ENCODE measurements around the gene WDR1.
A peak's percentile ranks its signal among the peaks of the same experiment; 100 is the strongest.

WDR1 gene

GRCh38 chr4:10075953-10076391 is 40.6 kb downstream of the WDR1 start:
- no peak for TF ChIP-seq CTCF (IDR thresholded peaks at IDR 0.05; ENCODE audit: control insufficient read depth, insufficient read depth, low read depth, low read length, missing control alignments)
- no peak overlapping the region for H3K4me3 ChIP-seq (ENCODE audit: control insufficient read depth, low read depth, low read length)
- DNase-seq (ENCODE audit: low read depth) = no peak

GRCh38 chr4:10075158-10075863 is 41.3 kb downstream of the WDR1 start:
- TF ChIP-seq CTCF (IDR thresholded peaks at IDR 0.05; ENCODE audit: control insufficient read depth, insufficient read depth, low read depth, low read length, missing control alignments) = no peak
- no peak overlapping the region for H3K4me3 ChIP-seq (ENCODE audit: control insufficient read depth, low read depth, low read length)
- DNase-seq (ENCODE audit: low read depth) = no peak

- DNase-seq (ENCODE audit: low read depth) = no peak
- peak; percentile 70 for TF ChIP-seq CTCF (IDR thresholded peaks at IDR 0.05; ENCODE audit: control insufficient read depth, insufficient read depth, low read depth, low read length, missing control alignments)
- H3K4me3 ChIP-seq (ENCODE audit: control insufficient read depth, low read depth, low read length) = no peak overlapping the region
Observed at GRCh38 chr4:10074767-10075105, 41.9 kb downstream of the WDR1 start.

- no peak for TF ChIP-seq CTCF (IDR thresholded peaks at IDR 0.05; ENCODE audit: control insufficient read depth, insufficient read depth, low read depth, low read length, missing control alignments)
Observed at GRCh38 chr4:10074076-10074766, 42.4 kb downstream of the WDR1 start.

GRCh38 chr4:10072420-10073017 is 44.1 kb downstream of the WDR1 start:
- no peak overlapping the region for H3K4me3 ChIP-seq (ENCODE audit: control insufficient read depth, low read depth, low read length)
- DNase-seq (ENCODE audit: low read depth) = no peak
- TF ChIP-seq CTCF (IDR thresholded peaks at IDR 0.05; ENCODE audit: control insufficient read depth, insufficient read depth, low read depth, low read length, missing control alignments) = no peak

More at GRCh38 chr4:10074076-10074766, 42.4 kb downstream of the WDR1 start:
- H3K4me3 ChIP-seq (ENCODE audit: control insufficient read depth, low read depth, low read length) = no peak overlapping the region
- DNase-seq (ENCODE audit: low read depth) = no peak

GRCh38 chr4:10069075-10069642 is 47.4 kb downstream of the WDR1 start:
- H3K4me3 ChIP-seq (ENCODE audit: control insufficient read depth, low read depth, low read length) = no peak overlapping the region
- TF ChIP-seq CTCF (IDR thresholded peaks at IDR 0.05; ENCODE audit: control insufficient read depth, insufficient read depth, low read depth, low read length, missing control alignments) = no peak
- no peak for DNase-seq (ENCODE audit: low read depth)

All from AG09309 (cell line).